ENCODE measurements around the gene EAF1.

DNA sequence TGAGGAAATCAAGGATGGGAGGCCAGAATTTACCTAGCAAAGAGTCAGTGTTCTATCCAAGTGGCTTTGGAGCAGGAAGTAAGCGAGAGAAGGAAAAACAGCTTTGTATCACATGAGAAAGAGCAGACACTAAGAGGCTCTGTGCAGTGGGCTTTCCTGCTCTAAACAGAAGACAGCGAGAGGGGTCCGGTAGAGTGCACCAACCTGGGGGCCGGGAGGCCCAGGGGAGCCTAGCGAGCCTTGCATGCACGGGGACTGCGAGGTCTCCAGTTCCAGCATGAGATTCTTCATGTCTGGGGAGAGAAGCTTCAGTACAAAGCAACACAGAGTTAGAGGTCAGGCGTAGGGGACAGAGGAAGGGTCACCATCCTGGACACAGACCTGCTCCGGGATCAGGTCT lies 60.6 kb downstream of the EAF1 start:
- TF ChIP-seq, protein P1, sequence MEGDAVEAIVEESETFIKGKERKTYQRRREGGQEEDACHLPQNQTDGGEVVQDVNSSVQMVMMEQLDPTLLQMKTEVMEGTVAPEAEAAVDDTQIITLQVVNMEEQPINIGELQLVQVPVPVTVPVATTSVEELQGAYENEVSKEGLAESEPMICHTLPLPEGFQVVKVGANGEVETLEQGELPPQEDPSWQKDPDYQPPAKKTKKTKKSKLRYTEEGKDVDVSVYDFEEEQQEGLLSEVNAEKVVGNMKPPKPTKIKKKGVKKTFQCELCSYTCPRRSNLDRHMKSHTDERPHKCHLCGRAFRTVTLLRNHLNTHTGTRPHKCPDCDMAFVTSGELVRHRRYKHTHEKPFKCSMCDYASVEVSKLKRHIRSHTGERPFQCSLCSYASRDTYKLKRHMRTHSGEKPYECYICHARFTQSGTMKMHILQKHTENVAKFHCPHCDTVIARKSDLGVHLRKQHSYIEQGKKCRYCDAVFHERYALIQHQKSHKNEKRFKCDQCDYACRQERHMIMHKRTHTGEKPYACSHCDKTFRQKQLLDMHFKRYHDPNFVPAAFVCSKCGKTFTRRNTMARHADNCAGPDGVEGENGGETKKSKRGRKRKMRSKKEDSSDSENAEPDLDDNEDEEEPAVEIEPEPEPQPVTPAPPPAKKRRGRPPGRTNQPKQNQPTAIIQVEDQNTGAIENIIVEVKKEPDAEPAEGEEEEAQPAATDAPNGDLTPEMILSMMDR (IDR thresholded peaks at IDR 0.05) = no peak
- no peak for TF ChIP-seq POLR2A (IDR thresholded peaks at IDR 0.05)
